HG03039 (cell line): Measurements from ENCODE around the gene NIT1.
A peak's percentile ranks its signal among the peaks of the same experiment; 100 is the strongest.

Experiments used
- ATAC-seq: cut with Tn5 transposase; IDR thresholded peaks from one replicate; pipeline ENCODE4 v1.9.1; 2021; ENCODE audit warnings: mild to moderate bottlenecking, moderate library complexity; ENCODE audit not compliant: unreplicated experiment

The NIT1 gene

GRCh38 chr1:161117759-161118581 is at the start of gene NIT1, which contains the start of gene PFDN2:
NIT1 (plus strand) TSS chr1:161118105; CDS start chr1:161118177, 72 bp downstream.
PFDN2 (minus strand) TSS chr1:161118037; CDS start chr1:161118026, 11 bp downstream.
- peak; percentile 75 for ATAC-seq

GRCh38 chr1:161068306-161069234 is 49.3 kb upstream of the NIT1 start:
- ATAC-seq = peak; percentile 37

GRCh38 chr1:161069241-161069640 is 48.7 kb upstream of the NIT1 start:
- peak; percentile 1 for ATAC-seq

GRCh38 chr1:161069731-161070270 is 48.1 kb upstream of the NIT1 start, which contains the start of gene ARHGAP30:
ARHGAP30 (minus strand) TSS chr1:161069891; CDS start chr1:161069624, 267 bp downstream.
- ATAC-seq = peak; percentile 80

- ATAC-seq = no peak
Observed at GRCh38 chr1:161070761-161071160, 47.1 kb upstream of the NIT1 start.

- ATAC-seq = no peak
Observed at GRCh38 chr1:161071886-161072371, 46.0 kb upstream of the NIT1 start.

- no peak for ATAC-seq
Observed at GRCh38 chr1:161072751-161073449, 45.0 kb upstream of the NIT1 start.

- no peak for ATAC-seq
Observed at GRCh38 chr1:161073474-161074121, 44.3 kb upstream of the NIT1 start.

GRCh38 chr1:161074676-161075368 is 43.1 kb upstream of the NIT1 start:
- no peak for ATAC-seq

- ATAC-seq = no peak
Observed at GRCh38 chr1:161076410-161076809, 41.5 kb upstream of the NIT1 start.

- no peak for ATAC-seq
Observed at GRCh38 chr1:161077426-161077825, 40.5 kb upstream of the NIT1 start.

GRCh38 chr1:161079436-161080110 is 38.3 kb upstream of the NIT1 start:
- ATAC-seq = no peak

GRCh38 chr1:161080441-161081405 is 37.2 kb upstream of the NIT1 start:
- ATAC-seq = no peak

- ATAC-seq = no peak
Observed at GRCh38 chr1:161081519-161081918, 36.4 kb upstream of the NIT1 start.

- no peak for ATAC-seq
Observed at GRCh38 chr1:161082483-161082882, 35.4 kb upstream of the NIT1 start.

- ATAC-seq = no peak
Observed at GRCh38 chr1:161082996-161083747, 34.7 kb upstream of the NIT1 start.
